Fibroblast of the aortic adventitia (primary cell): Measurements from ENCODE around the gene CEACAM16. TPM values are rescaled to one million over a fixed set of nuclear protein-coding genes. Genes with fewer than 3 reads are reported as not detected.
A peak's percentile ranks its signal among the peaks of the same experiment; 100 is the strongest.

Experiments
- DNase-seq: peaks from one replicate; pipeline ENCODE4 v3.0.0-alpha.2; 2010; ENCODE audit warnings: low read depth
- H3K4me3 ChIP-seq: 2 replicates; pipeline ENCODE4 v1.5.1; 2011; ENCODE audit warnings: low read depth, mild to moderate bottlenecking, control low read depth, low read length, moderate library complexity
- total RNA-seq: library from RNA; depleted of rRNA; stranded (reverse); fragments of >200 nt; gene quantifications from 2 replicates; pipeline ENCODE4 v1.2.3, GENCODE V29; 2012; ENCODE audit warnings: low replicate concordance
- TF ChIP-seq, protein P1 (sequence below): IDR thresholded peaks from 2 replicates; pipeline ENCODE4 v1.5.1; 2011; ENCODE audit warnings: mild to moderate bottlenecking, low read length, control low read depth, inconsistent platforms; ENCODE audit not compliant: insufficient read depth

Gene CEACAM16
- total RNA-seq, 1 donor: not detected

GRCh38 chr19:44738603-44739558, 39.9 kb downstream of the CEACAM16 start:
- no peak overlapping the region for H3K4me3 ChIP-seq
- TF ChIP-seq, protein P1, sequence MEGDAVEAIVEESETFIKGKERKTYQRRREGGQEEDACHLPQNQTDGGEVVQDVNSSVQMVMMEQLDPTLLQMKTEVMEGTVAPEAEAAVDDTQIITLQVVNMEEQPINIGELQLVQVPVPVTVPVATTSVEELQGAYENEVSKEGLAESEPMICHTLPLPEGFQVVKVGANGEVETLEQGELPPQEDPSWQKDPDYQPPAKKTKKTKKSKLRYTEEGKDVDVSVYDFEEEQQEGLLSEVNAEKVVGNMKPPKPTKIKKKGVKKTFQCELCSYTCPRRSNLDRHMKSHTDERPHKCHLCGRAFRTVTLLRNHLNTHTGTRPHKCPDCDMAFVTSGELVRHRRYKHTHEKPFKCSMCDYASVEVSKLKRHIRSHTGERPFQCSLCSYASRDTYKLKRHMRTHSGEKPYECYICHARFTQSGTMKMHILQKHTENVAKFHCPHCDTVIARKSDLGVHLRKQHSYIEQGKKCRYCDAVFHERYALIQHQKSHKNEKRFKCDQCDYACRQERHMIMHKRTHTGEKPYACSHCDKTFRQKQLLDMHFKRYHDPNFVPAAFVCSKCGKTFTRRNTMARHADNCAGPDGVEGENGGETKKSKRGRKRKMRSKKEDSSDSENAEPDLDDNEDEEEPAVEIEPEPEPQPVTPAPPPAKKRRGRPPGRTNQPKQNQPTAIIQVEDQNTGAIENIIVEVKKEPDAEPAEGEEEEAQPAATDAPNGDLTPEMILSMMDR: no peak
- DNase-seq: peak; percentile 48

DNA sequence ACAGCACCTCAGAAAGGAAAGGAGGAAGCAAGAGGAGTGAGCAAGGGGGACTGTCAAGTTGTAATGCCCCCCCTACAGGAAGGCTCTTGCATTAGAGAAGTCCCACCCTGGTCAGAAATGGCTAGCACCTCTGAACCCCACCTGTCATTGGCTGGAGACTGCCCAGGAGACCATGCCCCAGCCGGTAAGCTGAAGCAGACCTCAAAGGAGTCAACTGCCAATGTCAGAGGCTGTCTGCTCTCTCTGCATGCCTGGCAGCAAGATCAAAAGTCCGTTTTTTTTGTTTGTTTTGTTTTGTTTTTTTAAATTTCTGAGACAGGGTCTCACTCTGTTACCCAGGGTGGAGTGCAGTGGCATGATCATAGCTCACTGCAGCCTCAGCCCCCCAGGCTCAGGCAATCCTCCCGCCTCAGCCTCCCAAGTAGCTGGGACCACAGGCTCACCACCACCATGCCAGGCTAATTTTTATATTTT, 41.4 kb downstream of the CEACAM16 start:
- DNase-seq: no peak
- TF ChIP-seq, protein P1: peak; percentile 12
- H3K4me3 ChIP-seq: no peak overlapping the region

DNA sequence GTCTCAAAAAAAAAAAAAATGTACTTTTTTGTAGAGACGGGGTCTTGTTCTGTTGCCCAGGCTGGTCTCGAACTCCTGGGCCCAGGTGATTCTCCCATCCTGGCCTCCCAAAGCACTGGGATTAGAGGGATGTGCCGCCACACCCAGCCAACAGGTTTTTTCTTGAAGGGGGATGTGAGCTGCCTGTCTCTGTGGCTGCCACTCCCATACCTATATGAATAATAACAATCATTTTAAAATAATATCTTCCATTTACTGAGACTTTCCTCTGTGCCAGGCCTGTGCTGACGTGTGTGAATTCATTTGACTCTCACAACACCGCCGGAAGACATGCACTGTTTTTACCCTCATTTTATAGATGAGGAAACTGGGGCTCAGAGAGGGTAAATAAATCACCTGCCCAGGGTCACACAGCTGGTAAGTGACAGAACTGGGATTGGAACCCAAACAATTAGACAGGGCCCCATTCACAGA, 42.3 kb downstream of the CEACAM16 start:
- peak; percentile 71 for DNase-seq
- TF ChIP-seq, protein P1: no peak
- H3K4me3 ChIP-seq: no peak overlapping the region

DNA sequence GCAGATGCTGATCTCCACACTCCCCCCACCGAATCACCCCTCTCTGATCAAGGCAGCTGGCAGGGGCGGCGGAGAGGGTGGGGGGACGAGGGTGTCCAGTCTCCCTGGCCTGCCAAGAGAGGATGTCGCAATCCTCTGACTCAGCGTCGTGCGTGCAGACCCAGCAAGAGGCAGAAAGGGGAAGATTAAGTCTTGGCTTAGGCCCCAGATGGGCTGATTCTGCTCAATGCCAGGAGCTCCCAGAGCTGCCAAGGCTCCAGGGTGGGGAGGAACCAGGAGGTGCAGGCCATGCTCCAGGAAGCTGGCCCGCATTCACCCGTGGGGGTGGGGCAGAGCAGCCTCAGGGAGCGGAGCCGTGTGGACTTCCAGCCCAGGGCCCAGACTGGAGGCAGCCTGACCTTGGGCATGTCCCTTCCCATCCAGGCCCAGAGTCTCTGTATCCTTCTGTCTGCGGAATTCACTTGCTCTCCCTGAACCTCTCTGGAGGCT, 42.9 kb downstream of the CEACAM16 start:
- no peak overlapping the region for H3K4me3 ChIP-seq
- TF ChIP-seq, protein P1: no peak
- peak; percentile 100 for DNase-seq

DNA sequence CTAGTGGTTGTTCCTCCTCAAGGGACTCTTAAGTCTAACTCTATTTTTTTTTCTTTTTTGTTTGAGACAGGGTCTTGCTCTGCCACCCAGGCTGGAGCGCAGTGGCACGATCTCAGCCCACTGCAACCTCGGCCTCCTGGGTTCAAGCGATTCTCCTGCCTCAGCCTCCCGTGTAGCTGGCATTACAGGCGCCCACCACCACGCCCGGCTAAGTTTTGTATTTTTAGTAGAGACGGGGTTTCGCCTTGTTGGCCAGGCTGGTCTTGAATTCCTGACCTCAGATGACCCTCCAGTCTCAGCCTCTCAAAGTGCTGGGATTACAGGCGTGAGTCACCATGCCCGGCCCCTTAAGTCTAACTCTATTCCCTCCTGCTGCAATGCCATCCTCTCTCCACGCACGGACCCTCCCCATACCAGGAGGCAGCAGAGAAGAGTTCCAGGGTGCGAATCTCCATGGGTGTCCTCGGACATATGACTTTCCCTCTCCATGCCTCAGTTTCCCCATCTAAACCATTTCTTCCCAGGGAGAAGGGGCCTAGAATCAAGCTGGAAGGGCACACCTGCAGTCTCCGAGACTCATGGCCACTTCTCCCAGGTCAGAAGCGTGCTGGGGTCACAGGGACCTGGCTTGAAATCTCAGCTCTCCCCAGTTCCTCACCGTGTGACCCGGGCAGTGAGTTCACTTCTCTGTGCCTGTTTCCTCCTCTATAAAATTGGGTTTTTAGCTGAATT, 43.5 kb downstream of the CEACAM16 start:
- TF ChIP-seq, protein P1: no peak
- H3K4me3 ChIP-seq: no peak overlapping the region
- peak; percentile 66 for DNase-seq

- TF ChIP-seq, protein P1: no peak
- H3K4me3 ChIP-seq: no peak overlapping the region
- peak; percentile 61 for DNase-seq
These were observed 46.0 kb downstream of the CEACAM16 start for GRCh38 chr19:44744871-44745332.
